Liver (tissue), 3 donors: Measurements from ENCODE around the gene WDR81.

Experiments
- CTCF ChIP-seq: fragments of 150-350 bp; IDR thresholded peaks from 2 replicates; pipeline ENCODE4 v1.5.1; 2017; ENCODE audit warnings: improper control_type of control experiment, low read depth, low read length; ENCODE audit not compliant: missing input control
- FOXA2 ChIP-seq: IDR thresholded peaks from 2 replicates; pipeline ENCODE4 v1.6.1; 2016; ENCODE audit warnings: antibody characterized with exemption
- GABPA ChIP-seq, 2 donors: IDR thresholded peaks in 1 of 2; conservative IDR thresholded peaks in 1 of 2; 2 replicates each; pipeline ENCODE4 v1.6.1; 2016; ENCODE audit warnings: antibody characterized with exemption in 2 of 2, mild to moderate bottlenecking in 1 of 2, moderate library complexity in 1 of 2
- RAD21 ChIP-seq, 2 donors: IDR thresholded peaks; 2 replicates each; pipeline ENCODE4 v1.6.1; 2016; ENCODE audit warnings: antibody characterized with exemption in 2 of 2, mild to moderate bottlenecking in 2 of 2
- SP1 ChIP-seq: IDR thresholded peaks from 2 replicates; pipeline ENCODE4 v1.6.1; 2018; ENCODE audit warnings: antibody characterized with exemption, mild to moderate bottlenecking
- donor health status: healthy.
- donor health status: healthy.

DNA sequence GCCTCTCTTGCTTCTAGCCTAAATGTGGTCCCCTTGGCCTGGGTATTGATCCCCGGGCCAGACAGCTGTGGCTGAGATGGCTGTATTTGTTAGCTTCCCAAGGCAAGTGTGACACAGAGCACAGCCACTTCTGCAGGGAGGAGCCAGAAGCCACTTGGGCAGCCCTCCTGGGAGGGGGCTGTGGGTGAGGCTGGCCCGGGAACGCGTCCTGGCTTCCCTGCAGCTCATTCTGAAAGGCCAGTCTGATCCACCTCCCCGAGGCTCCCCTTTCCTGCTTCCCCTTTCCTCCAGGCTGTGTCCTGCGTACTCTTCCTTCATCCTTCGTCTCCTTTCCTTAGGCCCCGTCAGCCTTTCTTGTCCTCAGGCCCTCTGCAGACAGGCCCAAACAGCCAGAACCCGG is 26.1 kb downstream of the WDR81 start:
- TF ChIP-seq CTCF (no peak), FOXA2 (no peak), GABPA (IDR thresholded peaks at IDR 0.05 in 1 of 2, conservative IDR thresholded peaks at IDR 0.05 in 1 of 2) (no peak), SP1 (no peak), RAD21 (IDR thresholded peaks at IDR 0.05) (no peak)
